GM12892 (cell line): ENCODE measurements around the gene DQX1.
A peak's percentile ranks its signal among the peaks of the same experiment; 100 is the strongest.

Source experiments
- DNase-seq: peaks from one replicate; pipeline ENCODE4 v3.0.0; 2011; ENCODE audit not compliant: insufficient read length
- FAIRE-seq: peaks from 2 replicates; lab custom pipeline; 2011; peaks lifted over from hg19 to GRCh38; lab: Jason Lieb, UNC
- POLR2A ChIP-seq: IDR thresholded peaks from 2 replicates; pipeline ENCODE4 v1.6.1; 2011; ENCODE audit warnings: low read depth, low read length, control low read depth
- POLR2AphosphoS5 ChIP-seq: IDR thresholded peaks from 2 replicates; pipeline ENCODE4 v1.6.1; 2011; ENCODE audit warnings: low read depth, low read length, control low read depth
- TAF1 ChIP-seq: IDR thresholded peaks from 2 replicates; pipeline ENCODE4 v1.6.1; 2011; ENCODE audit warnings: low read depth, mild to moderate bottlenecking, control low read depth, low read length, borderline replicate concordance

The DQX1 gene

DNA sequence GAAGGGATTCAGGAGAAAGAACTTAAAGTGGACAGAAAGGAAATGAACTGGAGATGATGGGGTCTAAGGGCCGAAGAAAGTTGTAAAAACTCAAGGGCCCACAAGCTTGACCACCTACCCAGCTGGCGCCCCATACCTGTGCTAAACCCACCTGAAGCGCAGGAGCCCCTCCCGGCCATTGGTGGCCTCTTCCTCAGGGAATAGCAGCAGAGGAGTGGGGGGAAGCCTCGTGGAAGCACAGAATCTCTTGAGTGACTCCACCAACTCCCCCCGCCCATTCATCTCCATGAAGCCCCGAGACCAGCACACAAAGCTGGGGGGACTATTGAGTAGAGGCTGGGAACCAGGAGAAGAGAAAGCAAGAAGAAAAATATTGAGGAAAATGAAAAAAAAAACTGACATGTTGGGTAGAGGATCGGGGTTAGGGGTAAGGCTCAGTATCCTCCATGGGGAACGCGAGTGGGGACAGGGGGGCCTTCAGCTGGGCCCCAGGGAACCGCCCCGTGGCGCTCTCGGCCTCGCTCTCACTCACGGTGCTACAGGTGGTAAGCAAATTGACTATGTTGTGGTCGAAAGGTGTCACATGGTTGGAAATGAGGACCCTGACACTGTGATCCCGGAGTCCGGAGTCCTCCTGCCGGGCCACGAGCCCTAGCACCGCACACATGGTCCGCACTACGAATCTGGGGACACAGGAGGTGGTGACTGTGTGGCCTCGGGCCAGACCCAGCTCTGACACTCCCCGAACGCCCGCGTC is 2.7 kb upstream of the DQX1 start:
- FAIRE-seq (no peak), DNase-seq (no peak)
- TF ChIP-seq TAF1, result no peak
- TF ChIP-seq POLR2AphosphoS5, result no peak
- TF ChIP-seq POLR2A, result no peak

DNA sequence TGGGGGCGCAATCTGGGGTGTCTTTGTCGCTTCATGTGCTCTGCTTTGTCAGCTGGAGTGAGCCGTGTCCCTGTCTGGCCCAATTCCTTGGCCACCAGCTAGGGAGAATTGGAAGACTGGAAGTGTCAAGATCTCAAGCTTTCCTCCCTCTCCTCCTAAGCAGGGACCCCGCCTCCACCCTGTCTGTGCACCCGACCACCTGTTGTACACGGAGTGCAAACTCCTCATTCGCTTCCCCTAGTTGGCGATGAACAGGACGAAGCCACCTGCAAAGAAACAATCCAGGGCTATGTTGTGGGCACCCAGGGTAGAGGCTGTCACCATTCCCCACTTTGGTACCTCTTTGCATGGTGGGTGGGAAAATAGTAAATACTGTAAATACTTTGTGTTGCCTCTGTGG is 1.7 kb upstream of the DQX1 start:
- DNase-seq, result no peak
- FAIRE-seq, result no peak
- peak; percentile 19; the same call in 1 of the 2 replicates for TF ChIP-seq POLR2AphosphoS5
- no peak for TF ChIP-seq TAF1
- no peak for TF ChIP-seq POLR2A

DNA sequence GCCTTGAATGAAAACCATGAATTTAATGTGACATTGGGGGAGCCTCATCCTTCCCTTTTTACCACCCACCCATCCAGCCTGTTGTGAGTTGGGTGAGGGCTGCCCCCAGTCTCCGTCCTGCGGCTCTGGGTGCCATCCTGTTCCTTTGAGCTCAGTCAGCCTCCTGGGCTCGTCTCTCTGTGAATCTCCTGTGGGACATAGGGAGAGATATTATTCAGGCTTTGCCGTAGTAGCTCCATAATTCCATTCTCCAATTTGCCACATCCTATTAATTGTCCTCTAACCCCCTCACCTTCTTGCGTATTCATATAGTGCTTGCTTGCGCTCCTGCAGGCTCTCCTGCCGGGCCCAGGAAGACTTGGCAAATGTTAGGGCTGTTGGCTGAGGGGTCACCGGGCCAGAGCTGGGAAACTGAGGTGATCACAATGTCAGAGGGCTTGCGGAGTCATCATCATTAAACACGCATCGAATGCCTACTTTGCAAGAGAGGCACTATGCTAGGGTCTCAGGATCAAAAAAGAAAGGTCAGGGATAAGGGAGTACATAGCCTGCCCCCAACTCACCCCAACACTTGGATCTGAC is 709 bp upstream of the DQX1 start:
- no peak for FAIRE-seq
- no peak for TF ChIP-seq TAF1
- TF ChIP-seq POLR2AphosphoS5, result no peak
- TF ChIP-seq POLR2A, result no peak; the same call in 1 of the 2 replicates
- DNase-seq, result no peak

GRCh38 chr2:74524955-74525716 is 895 bp downstream of the DQX1 start:
- no peak for DNase-seq
- FAIRE-seq, result no peak

GRCh38 chr2:74524005-74524404 is 2.0 kb downstream of the DQX1 start:
- TF ChIP-seq TAF1 (no peak), POLR2AphosphoS5 (no peak), POLR2A (no peak)
- no peak for DNase-seq
- no peak for FAIRE-seq

More at GRCh38 chr2:74524955-74525716, 895 bp downstream of the DQX1 start:
- no peak for TF ChIP-seq TAF1
- no peak for TF ChIP-seq POLR2A
- TF ChIP-seq POLR2AphosphoS5, result no peak

GRCh38 chr2:74522516-74522915 is 3.5 kb downstream of the DQX1 start:
- FAIRE-seq (no peak), DNase-seq (no peak)
- TF ChIP-seq POLR2A (no peak), TAF1 (no peak), POLR2AphosphoS5 (no peak)

DNA sequence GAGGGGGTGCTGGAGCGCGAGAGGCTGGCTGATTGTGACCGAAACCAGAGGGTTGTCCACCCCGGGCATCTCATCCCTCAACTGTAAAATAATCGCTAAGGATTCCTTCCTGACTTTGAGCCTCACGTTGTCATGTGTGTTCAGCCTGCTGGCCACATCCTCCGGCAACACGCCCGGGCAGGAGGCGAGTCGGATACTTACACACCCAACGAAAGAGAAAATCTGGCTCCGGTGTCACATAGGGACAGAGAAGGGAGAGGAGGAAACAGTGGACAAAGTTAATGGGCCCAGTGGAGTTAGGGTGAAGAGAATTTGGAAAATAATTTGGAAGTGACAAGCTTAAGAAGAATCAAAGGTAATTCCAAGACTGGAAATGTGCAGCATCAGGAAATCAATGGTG is 9.4 kb downstream of the DQX1 start:
- no peak for DNase-seq
- TF ChIP-seq POLR2AphosphoS5 (no peak), POLR2A (no peak), TAF1 (no peak)
- no peak for FAIRE-seq

DNA sequence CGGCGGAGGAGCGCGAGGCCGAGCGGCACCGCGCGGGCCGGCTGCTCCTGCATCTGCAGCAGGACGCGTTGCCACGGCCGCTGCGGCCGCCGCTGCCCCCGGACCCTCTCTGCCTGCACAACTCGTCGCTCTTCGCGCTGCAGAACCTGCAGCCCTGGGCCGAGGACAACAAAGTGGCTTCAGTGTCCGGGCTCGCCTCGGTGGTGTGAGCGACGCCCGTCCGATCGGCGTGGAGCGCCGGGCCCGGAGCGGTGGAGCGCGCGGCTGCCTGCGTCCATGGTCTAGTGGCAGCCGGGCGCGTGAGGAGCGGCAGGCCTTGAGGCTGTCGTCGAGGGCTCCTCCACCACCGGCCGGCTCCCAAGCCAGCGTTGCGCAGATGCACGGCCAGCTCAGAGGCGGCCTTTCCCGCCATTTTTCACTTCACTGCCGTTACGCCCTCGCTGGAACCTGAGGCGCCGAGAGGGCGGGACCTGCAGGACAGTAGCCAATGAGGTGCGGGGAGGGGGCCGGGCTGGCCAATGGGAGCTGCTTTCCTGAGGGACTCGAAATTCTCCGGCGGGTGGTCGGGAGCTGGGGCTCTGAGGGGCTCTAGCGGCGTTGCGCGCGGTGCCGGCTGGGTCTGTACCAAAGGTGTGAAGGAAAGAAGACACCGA is 9.9 kb downstream of the DQX1 start:
- peak; percentile 88 for DNase-seq
- no peak for FAIRE-seq

GRCh38 chr2:74515271-74515980 is 10.6 kb downstream of the DQX1 start:
- FAIRE-seq (no peak), DNase-seq (no peak)
- no peak for TF ChIP-seq POLR2A
- TF ChIP-seq TAF1, result no peak

More for the DNA sequence above, 9.9 kb downstream of the DQX1 start:
- TF ChIP-seq TAF1 (no peak), POLR2A (no peak), POLR2AphosphoS5 (no peak)

GRCh38 chr2:74514368-74515270 is 11.4 kb downstream of the DQX1 start, which contains the start of gene TLX2:
Gene TLX2, plus strand, starts transcription at chr2:74514450. Its CDS starts 357 bp downstream, at chr2:74514807.
- FAIRE-seq (no peak), DNase-seq (no peak)
- TF ChIP-seq TAF1 (no peak), POLR2A (no peak), POLR2AphosphoS5 (no peak)
